Small intestine (tissue), 7 donors: ENCODE results near the gene ASCL2. TPM values are rescaled to one million over a fixed set of nuclear protein-coding genes. Genes with fewer than 3 reads are reported as not detected.
"Not testable (repeated sequence)": the region's sequence is repeated elsewhere in the genome, so short reads cannot be mapped to it uniquely, and the experiment has no call there.

Source experiments
- DNase-seq, 2 donors: peaks; one replicate each; pipeline versions ENCODE4 v3.0.0 to v3.0.0-alpha.2; 2013
- FAIRE-seq: peaks from 2 replicates; lab custom pipeline; 2012; peaks lifted over from hg19 to GRCh38; lab: Jason Lieb, UNC
- H3K27ac ChIP-seq, 3 donors: one replicate each; pipeline ENCODE4 v1.5.1; 2013; ENCODE audit warnings: low read length in 2 of 3, mild to moderate bottlenecking in 2 of 3, control low read depth in 1 of 3, inconsistent platforms in 1 of 3, low read depth in 1 of 3, moderate library complexity in 1 of 3
- H3K27me3 ChIP-seq, 3 donors: one replicate each; pipeline ENCODE4 v1.6.1; 2013; ENCODE audit warnings: low read length in 3 of 3, inconsistent platforms in 1 of 3; ENCODE audit not compliant: control insufficient read depth in 3 of 3, insufficient read depth in 3 of 3
- H3K36me3 ChIP-seq, 3 donors: one replicate each; pipeline ENCODE4 v1.6.1; 2013; ENCODE audit warnings: low read length in 3 of 3, inconsistent platforms in 1 of 3, low read depth in 1 of 3, mild to moderate bottlenecking in 1 of 3, moderate library complexity in 1 of 3; ENCODE audit not compliant: control insufficient read depth in 3 of 3, insufficient read depth in 2 of 3
- H3K4me1 ChIP-seq, 3 donors: one replicate each; pipeline ENCODE4 v1.6.1; 2013; ENCODE audit warnings: low read length in 2 of 3, inconsistent platforms in 1 of 3, low read depth in 1 of 3, mild to moderate bottlenecking in 1 of 3, moderate library complexity in 1 of 3; ENCODE audit not compliant: control insufficient read depth in 3 of 3, insufficient read depth in 2 of 3
- H3K4me3 ChIP-seq, 3 donors: one replicate each; pipeline ENCODE4 v1.5.1; 2013; ENCODE audit warnings: low read length in 3 of 3, control low read depth in 1 of 3, inconsistent platforms in 1 of 3, low read depth in 1 of 3, mild to moderate bottlenecking in 1 of 3, moderate library complexity in 1 of 3
- H3K9me3 ChIP-seq, 2 donors: one replicate each; pipeline ENCODE4 v1.6.1; 2013; ENCODE audit warnings: low read depth in 1 of 2, low read length in 1 of 2; ENCODE audit not compliant: control insufficient read depth in 2 of 2, insufficient read depth in 1 of 2
- WGBS, 3 donors: extraction: QIAGEN DNeasy Blood & Tissue Kit; methylation state at CpG; one replicate each; pipeline ENCODE4 v1.1.7; 2013; 5-methylcytosine and 5-hydroxymethylcytosine counted together
- polyA plus RNA-seq, 4 donors: library from polyadenylated mRNA; stranded (reverse) in 3 of 4; unstranded in 1 of 4; fragments of 200-250 nt in 3 of 4; fragments of 120-200 nt in 1 of 4; gene quantifications; one replicate each; pipeline versions ENCODE4 v1.2.1 to v1.2.3, GENCODE V29; 2013
- donor health status: healthy with polysubstance abuse.
- donor health status: control.
- donor health status: control.
- donor health status: Bipolar disorder and iron deficiency.
- donor health status: healthy.

ASCL2 gene
- polyA plus RNA-seq, 4 donors = 0.89 to 16.5 (median 9.4) TPM

- Histone ChIP-seq H3K4me1 (peaks cover 0 to 4% (median 0%) of the 10 kb centered on the region in 3 donors), H3K27ac (no peak overlapping the region), H3K4me3 (no peak overlapping the region), H3K27me3 (peaks cover 0 to 8% (median 0%) of the 10 kb centered on the region in 3 donors), H3K36me3 (no peaks in the 10 kb centered on the region), H3K9me3 (no peaks in the 10 kb centered on the region)
- DNase-seq = no peak
- WGBS, 3 donors = 52 to 73% (median 59%) methylated on average over 6 of the region's 6 CpGs
- FAIRE-seq = no peak
These were observed 19.0 kb upstream of the ASCL2 start for GRCh38 chr11:2289350-2289749.

- peaks cover 0 to 8% (median 0%) of the 10 kb centered on the region in 3 donors for H3K27me3 ChIP-seq
- H3K36me3 ChIP-seq = no peaks in the 10 kb centered on the region
- H3K4me1 ChIP-seq = peaks cover 0 to 4% (median 0%) of the 10 kb centered on the region in 3 donors
- H3K4me3 ChIP-seq = no peak overlapping the region
- H3K9me3 ChIP-seq = no peaks in the 10 kb centered on the region
- WGBS, 3 donors = 54 to 79% (median 74%) methylated on average over 16 of the region's 16 CpGs
- DNase-seq (no peak), FAIRE-seq (no peak)
- H3K27ac ChIP-seq = peak overlapping the region in 2 of 3 donors; percentile 53
These were observed 16.7 kb upstream of the ASCL2 start for GRCh38 chr11:2287091-2287490.

- H3K4me3 ChIP-seq, H3K9me3 ChIP-seq, H3K27me3 ChIP-seq, H3K4me1 ChIP-seq, H3K36me3 ChIP-seq, H3K27ac ChIP-seq, FAIRE-seq, DNase-seq: not testable (repeated sequence)
- 82 to 89% (median 84%) methylated on average over 11 to 13 of the region's 13 CpGs for WGBS, 3 donors
These were observed 16.0 kb upstream of the ASCL2 start for GRCh38 chr11:2286350-2286749.

GRCh38 chr11:2280208-2280607 is 9.8 kb upstream of the ASCL2 start:
- Histone ChIP-seq H3K27me3 (peaks cover 0 to 2% (median 0%) of the 10 kb centered on the region in 3 donors), H3K36me3 (no peaks in the 10 kb centered on the region), H3K4me3 (no peak overlapping the region), H3K27ac (no peak overlapping the region), H3K4me1 (no peaks in the 10 kb centered on the region), H3K9me3 (no peaks in the 10 kb centered on the region)
- DNase-seq = no peak
- FAIRE-seq = no peak
- 69 to 75% (median 71%) methylated on average over 2 of the region's 2 CpGs for WGBS, 3 donors

- Histone ChIP-seq H3K27ac (no peak overlapping the region), H3K36me3 (no peaks in the 10 kb centered on the region), H3K4me3 (no peak overlapping the region), H3K27me3 (peaks cover 0 to 2% (median 0%) of the 10 kb centered on the region in 3 donors), H3K9me3 (peaks cover 0 to 3% of the 10 kb centered on the region in 2 donors), H3K4me1 (no peaks in the 10 kb centered on the region)
- 81 to 85% (median 85%) methylated on average over 6 of the region's 6 CpGs for WGBS, 3 donors
- no peak for DNase-seq
- no peak for FAIRE-seq
These were observed 7.6 kb upstream of the ASCL2 start for GRCh38 chr11:2277933-2278523.

- DNase-seq (no peak), FAIRE-seq (no peak)
- no peaks in the 10 kb centered on the region for H3K4me1 ChIP-seq
- WGBS, 3 donors = 48 to 65% (median 56%) methylated on average over 6 of the region's 6 CpGs
- peaks cover 0 to 5% of the 10 kb centered on the region in 2 donors for H3K9me3 ChIP-seq
- no peaks in the 10 kb centered on the region for H3K36me3 ChIP-seq
- peaks cover 0 to 10% (median 2%) of the 10 kb centered on the region in 3 donors for H3K27me3 ChIP-seq
- no peak overlapping the region for H3K27ac ChIP-seq
- H3K4me3 ChIP-seq = no peak overlapping the region
These were observed 6.6 kb upstream of the ASCL2 start for GRCh38 chr11:2277008-2277346.

- no peak overlapping the region for H3K4me3 ChIP-seq
- FAIRE-seq = no peak
- no peak overlapping the region for H3K27ac ChIP-seq
- no peaks in the 10 kb centered on the region for H3K36me3 ChIP-seq
- H3K27me3 ChIP-seq = peaks cover 0 to 15% (median 2%) of the 10 kb centered on the region in 3 donors
- DNase-seq = no peak
- H3K9me3 ChIP-seq = peaks cover 0 to 5% of the 10 kb centered on the region in 2 donors
- WGBS, 3 donors = 91 to 93% (median 91%) methylated on average over 14 of the region's 14 CpGs
- H3K4me1 ChIP-seq = no peaks in the 10 kb centered on the region
These were observed 6.1 kb upstream of the ASCL2 start for GRCh38 chr11:2276280-2277007.

- H3K4me3 ChIP-seq = no peak overlapping the region
- peaks cover 0 to 22% (median 5%) of the 10 kb centered on the region in 3 donors for H3K27me3 ChIP-seq
- no peak for FAIRE-seq
- H3K9me3 ChIP-seq = peaks cover 0 to 5% of the 10 kb centered on the region in 2 donors
- DNase-seq = no peak
- WGBS, 3 donors = 90 to 92% (median 92%) methylated on average over 30 of the region's 30 CpGs
- no peaks in the 10 kb centered on the region for H3K36me3 ChIP-seq
- H3K4me1 ChIP-seq = peaks cover 0 to 2% (median 0%) of the 10 kb centered on the region in 3 donors
- no peak overlapping the region for H3K27ac ChIP-seq
These were observed 5.2 kb upstream of the ASCL2 start for GRCh38 chr11:2275334-2276279.
